ENCODE data around the gene PIBF1.

GRCh38 chr13:72970956-72971355 is 189.0 kb downstream of the PIBF1 start:
- no peak for TF ChIP-seq CTCF (IDR thresholded peaks at IDR 0.05; ENCODE audit: insufficient read depth, low read length)
- TF ChIP-seq POLR2AphosphoS5 (IDR thresholded peaks at IDR 0.05; ENCODE audit: low read depth): no peak
- TF ChIP-seq SPI1 (IDR thresholded peaks at IDR 0.05; ENCODE audit: borderline replicate concordance, low read depth): no peak

Measured in HL-60 (cell line).